Measurements from ENCODE around the gene FH.

FH gene

DNA sequence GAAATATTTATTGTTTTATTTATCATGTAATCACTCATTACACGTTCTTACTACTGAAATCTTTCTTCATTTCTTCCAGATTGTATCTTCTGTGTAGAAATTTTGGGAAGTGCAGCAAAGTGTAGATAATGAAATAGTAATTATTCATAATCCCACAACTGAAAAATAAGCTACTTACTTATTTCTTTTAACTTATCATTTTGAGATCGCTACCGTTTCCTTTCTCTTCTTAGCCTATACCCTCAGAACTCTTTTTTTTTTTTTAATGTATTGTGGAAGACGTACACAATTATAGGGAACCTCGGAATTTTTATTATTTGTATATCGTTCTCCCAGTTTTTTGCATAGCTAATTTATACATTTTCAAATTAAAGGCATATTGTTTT lies 518 bp upstream of the FH start:
- H3K9ac ChIP-seq (ENCODE audit: low read length): no peak overlapping the region

DNA sequence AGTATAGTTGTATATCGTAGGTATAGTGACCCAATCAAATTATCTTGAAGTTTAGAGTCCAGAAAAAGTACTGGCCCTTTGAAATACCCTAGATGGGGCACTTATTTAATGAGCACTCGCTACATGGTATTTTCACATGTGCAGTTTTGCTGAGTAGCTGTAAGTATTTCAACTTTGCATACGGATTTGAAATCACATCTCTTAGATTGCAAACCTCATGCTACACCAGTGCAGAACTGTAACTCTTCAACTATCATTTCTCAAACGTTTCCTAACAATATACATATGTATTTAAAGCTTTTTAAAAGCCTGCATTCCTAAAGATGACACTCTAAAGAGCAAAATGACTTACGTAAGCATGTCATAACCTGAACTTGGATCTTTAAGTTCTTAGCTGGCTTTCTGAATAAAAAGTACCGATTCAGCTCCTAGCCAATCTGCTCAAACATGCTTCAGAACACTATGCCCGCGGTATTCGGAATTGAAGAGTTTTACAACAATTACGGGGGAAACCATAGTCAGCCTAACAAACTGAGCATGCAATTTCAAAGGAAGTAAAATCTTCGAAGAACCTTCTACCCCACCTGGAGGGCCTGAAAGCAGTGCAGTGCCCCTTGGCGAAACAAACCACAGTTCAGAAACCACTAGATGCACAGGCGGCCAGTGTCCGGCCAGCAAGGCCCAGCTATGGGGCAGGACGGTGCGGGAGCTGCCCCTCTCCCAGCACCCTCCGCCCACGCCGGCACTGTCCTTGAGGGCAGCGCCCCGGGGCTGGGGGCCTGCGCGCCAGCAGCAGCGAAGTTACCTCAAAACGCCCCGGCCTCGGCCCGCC lies 863 bp downstream of the FH start:
- peak overlapping the region; percentile 89 for H3K9ac ChIP-seq (ENCODE audit: low read length)
- peak overlapping the region; percentile 89 for H3K4me3 ChIP-seq (ENCODE audit: low read depth, low read length)
- H3K27ac ChIP-seq (ENCODE audit: low read depth, low read length): peak overlapping the region; percentile 20; the same call in 1 of the 2 replicates

More for the DNA sequence above, 518 bp upstream of the FH start:
- Histone ChIP-seq H3K27ac (ENCODE audit: low read depth, low read length) (no peak overlapping the region), H3K4me3 (ENCODE audit: low read depth, low read length) (peak overlapping the region; percentile 89), H3K36me3 (ENCODE audit: control insufficient read depth, insufficient read depth, low read length) (peaks cover 6% of the 10 kb centered on the region), H3K27me3 (ENCODE audit: control insufficient read depth, insufficient read depth, low read length) (peaks cover 11% of the 10 kb centered on the region), H3K4me1 (ENCODE audit: control insufficient read depth, insufficient read depth, low read length) (peaks cover 4% of the 10 kb centered on the region; the same call in 1 of the 2 replicates), H3K9me3 (ENCODE audit: control insufficient read depth, insufficient read depth, low read depth, low read length) (no peaks in the 10 kb centered on the region)

GRCh38 chr1:241513378-241513777 lies 6.2 kb downstream of the FH start:
- Histone ChIP-seq H3K9me3 (ENCODE audit: control insufficient read depth, insufficient read depth, low read depth, low read length) (no peaks in the 10 kb centered on the region), H3K27me3 (ENCODE audit: control insufficient read depth, insufficient read depth, low read length) (no peaks in the 10 kb centered on the region), H3K4me1 (ENCODE audit: control insufficient read depth, insufficient read depth, low read length) (peaks cover 4% of the 10 kb centered on the region; the same call in 1 of the 2 replicates), H3K36me3 (ENCODE audit: control insufficient read depth, insufficient read depth, low read length) (peaks cover 47% of the 10 kb centered on the region), H3K4me3 (ENCODE audit: low read depth, low read length) (no peak overlapping the region), H3K27ac (ENCODE audit: low read depth, low read length) (no peak overlapping the region), H3K9ac (ENCODE audit: low read length) (no peak overlapping the region)

More for the DNA sequence above, 863 bp downstream of the FH start:
- H3K36me3 ChIP-seq (ENCODE audit: control insufficient read depth, insufficient read depth, low read length): peaks cover 9% of the 10 kb centered on the region
- no peaks in the 10 kb centered on the region for H3K9me3 ChIP-seq (ENCODE audit: control insufficient read depth, insufficient read depth, low read depth, low read length)
- H3K4me1 ChIP-seq (ENCODE audit: control insufficient read depth, insufficient read depth, low read length): peaks cover 4% of the 10 kb centered on the region; the same call in 1 of the 2 replicates
- peaks cover 7% of the 10 kb centered on the region for H3K27me3 ChIP-seq (ENCODE audit: control insufficient read depth, insufficient read depth, low read length)

DNA sequence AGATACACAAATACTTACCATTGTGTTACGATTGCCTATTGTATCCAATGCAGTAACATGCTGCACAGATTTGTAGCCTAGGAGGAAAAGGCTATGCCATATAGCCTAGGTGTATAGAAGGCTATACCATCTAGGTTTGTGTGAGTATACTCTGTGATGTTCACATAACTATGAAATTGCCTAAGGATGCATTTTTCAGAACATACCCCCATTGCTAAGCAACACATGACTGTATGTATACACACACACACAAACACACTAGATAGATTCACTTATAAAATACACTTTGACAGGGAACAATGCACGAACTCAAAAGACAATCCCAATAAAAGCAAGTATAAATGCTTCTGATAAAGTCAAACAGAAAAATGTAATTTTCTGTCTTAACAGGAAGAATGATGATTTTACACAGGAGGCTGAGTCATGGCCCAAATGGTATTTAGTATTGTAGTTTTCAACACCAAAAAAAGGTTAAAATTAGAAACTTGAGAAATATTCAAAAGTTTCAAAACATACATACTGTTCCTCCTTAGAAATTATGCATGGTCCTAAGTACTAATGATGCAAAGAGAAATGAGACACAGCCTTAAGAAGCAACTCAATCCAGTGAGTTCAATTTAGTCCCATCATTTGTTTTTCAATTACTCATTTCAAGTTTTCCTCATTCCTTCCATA lies 12.2 kb downstream of the FH start:
- no peak overlapping the region for H3K9ac ChIP-seq (ENCODE audit: low read length)
- H3K36me3 ChIP-seq (ENCODE audit: control insufficient read depth, insufficient read depth, low read length): peaks cover 87% of the 10 kb centered on the region
- H3K27ac ChIP-seq (ENCODE audit: low read depth, low read length): no peak overlapping the region
- no peaks in the 10 kb centered on the region for H3K27me3 ChIP-seq (ENCODE audit: control insufficient read depth, insufficient read depth, low read length)
- no peak overlapping the region for H3K4me3 ChIP-seq (ENCODE audit: low read depth, low read length)
- H3K9me3 ChIP-seq (ENCODE audit: control insufficient read depth, insufficient read depth, low read depth, low read length): no peaks in the 10 kb centered on the region
- H3K4me1 ChIP-seq (ENCODE audit: control insufficient read depth, insufficient read depth, low read length): no peaks in the 10 kb centered on the region

GRCh38 chr1:241503444-241503843 lies 16.1 kb downstream of the FH start:
- no peaks in the 10 kb centered on the region for H3K9me3 ChIP-seq (ENCODE audit: control insufficient read depth, insufficient read depth, low read depth, low read length)
- H3K9ac ChIP-seq (ENCODE audit: low read length): no peak overlapping the region
- no peak overlapping the region for H3K27ac ChIP-seq (ENCODE audit: low read depth, low read length)
- H3K27me3 ChIP-seq (ENCODE audit: control insufficient read depth, insufficient read depth, low read length): no peaks in the 10 kb centered on the region
- H3K4me3 ChIP-seq (ENCODE audit: low read depth, low read length): no peak overlapping the region
- H3K4me1 ChIP-seq (ENCODE audit: control insufficient read depth, insufficient read depth, low read length): no peaks in the 10 kb centered on the region
- H3K36me3 ChIP-seq (ENCODE audit: control insufficient read depth, insufficient read depth, low read length): peaks cover 73% of the 10 kb centered on the region

- Histone ChIP-seq H3K36me3 (ENCODE audit: control insufficient read depth, insufficient read depth, low read length) (peaks cover 71% of the 10 kb centered on the region), H3K27me3 (ENCODE audit: control insufficient read depth, insufficient read depth, low read length) (no peaks in the 10 kb centered on the region), H3K9me3 (ENCODE audit: control insufficient read depth, insufficient read depth, low read depth, low read length) (no peaks in the 10 kb centered on the region), H3K4me3 (ENCODE audit: low read depth, low read length) (no peak overlapping the region), H3K27ac (ENCODE audit: low read depth, low read length) (no peak overlapping the region), H3K4me1 (ENCODE audit: control insufficient read depth, insufficient read depth, low read length) (no peaks in the 10 kb centered on the region), H3K9ac (ENCODE audit: low read length) (no peak overlapping the region)
Observed at GRCh38 chr1:241499910-241500309, 19.6 kb downstream of the FH start.

DNA sequence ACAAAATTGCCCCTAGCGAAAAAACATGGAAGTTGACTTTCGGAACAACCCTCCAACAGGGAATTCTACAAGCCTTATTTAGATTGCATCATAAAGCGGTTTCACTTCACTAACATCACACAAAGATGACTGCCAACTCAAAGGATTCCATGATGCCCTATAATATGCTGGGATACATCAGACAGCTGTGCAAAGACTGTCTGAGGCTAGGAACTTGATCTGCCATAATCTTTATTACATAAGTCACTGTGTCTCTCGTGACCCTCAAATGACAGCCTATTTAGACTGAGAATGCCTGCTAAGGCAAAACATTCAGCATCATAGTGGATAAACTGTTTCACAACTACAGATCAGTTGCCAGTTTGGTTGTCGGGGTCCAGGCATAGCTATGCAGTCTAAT lies 23.8 kb downstream of the FH start:
- H3K36me3 ChIP-seq (ENCODE audit: control insufficient read depth, insufficient read depth, low read length): peaks cover 45% of the 10 kb centered on the region
- H3K27ac ChIP-seq (ENCODE audit: low read depth, low read length): no peak overlapping the region
- no peaks in the 10 kb centered on the region for H3K9me3 ChIP-seq (ENCODE audit: control insufficient read depth, insufficient read depth, low read depth, low read length)
- no peaks in the 10 kb centered on the region for H3K4me1 ChIP-seq (ENCODE audit: control insufficient read depth, insufficient read depth, low read length)
- no peak overlapping the region for H3K9ac ChIP-seq (ENCODE audit: low read length)
- no peaks in the 10 kb centered on the region for H3K27me3 ChIP-seq (ENCODE audit: control insufficient read depth, insufficient read depth, low read length)
- H3K4me3 ChIP-seq (ENCODE audit: low read depth, low read length): no peak overlapping the region

DNA sequence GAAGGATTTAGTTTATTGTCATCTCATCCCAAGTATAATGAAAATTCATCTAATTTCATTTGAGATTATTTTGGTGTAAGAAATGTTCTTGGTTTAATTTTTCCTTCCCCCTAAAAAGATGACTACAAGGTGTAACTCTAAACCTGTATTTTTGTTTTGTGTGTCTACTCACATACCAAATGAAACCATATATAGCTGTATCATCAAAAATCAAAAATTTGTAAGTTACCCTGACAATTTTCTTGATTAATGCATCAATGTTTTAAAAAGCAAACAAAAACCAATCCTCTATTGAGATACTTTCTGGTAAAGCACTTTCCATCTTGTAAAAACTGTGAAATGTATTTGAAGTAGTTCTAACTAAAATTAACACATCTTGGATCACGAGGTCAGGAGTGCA lies 30.8 kb downstream of the FH start:
- Histone ChIP-seq H3K27me3 (ENCODE audit: control insufficient read depth, insufficient read depth, low read length) (no peaks in the 10 kb centered on the region), H3K4me3 (ENCODE audit: low read depth, low read length) (no peak overlapping the region), H3K27ac (ENCODE audit: low read depth, low read length) (no peak overlapping the region), H3K9ac (ENCODE audit: low read length) (no peak overlapping the region), H3K36me3 (ENCODE audit: control insufficient read depth, insufficient read depth, low read length) (no peaks in the 10 kb centered on the region), H3K4me1 (ENCODE audit: control insufficient read depth, insufficient read depth, low read length) (no peaks in the 10 kb centered on the region), H3K9me3 (ENCODE audit: control insufficient read depth, insufficient read depth, low read depth, low read length) (no peaks in the 10 kb centered on the region)

GRCh38 chr1:241485554-241485992 lies 34.0 kb downstream of the FH start:
- Histone ChIP-seq H3K9me3 (ENCODE audit: control insufficient read depth, insufficient read depth, low read depth, low read length) (no peaks in the 10 kb centered on the region), H3K4me1 (ENCODE audit: control insufficient read depth, insufficient read depth, low read length) (no peaks in the 10 kb centered on the region), H3K36me3 (ENCODE audit: control insufficient read depth, insufficient read depth, low read length) (no peaks in the 10 kb centered on the region), H3K27ac (ENCODE audit: low read depth, low read length) (no peak overlapping the region), H3K27me3 (ENCODE audit: control insufficient read depth, insufficient read depth, low read length) (no peaks in the 10 kb centered on the region), H3K4me3 (ENCODE audit: low read depth, low read length) (no peak overlapping the region), H3K9ac (ENCODE audit: low read length) (no peak overlapping the region)

- no peak overlapping the region for H3K4me3 ChIP-seq (ENCODE audit: low read depth, low read length)
- no peaks in the 10 kb centered on the region for H3K9me3 ChIP-seq (ENCODE audit: control insufficient read depth, insufficient read depth, low read depth, low read length)
- H3K27me3 ChIP-seq (ENCODE audit: control insufficient read depth, insufficient read depth, low read length): no peaks in the 10 kb centered on the region
- no peak overlapping the region for H3K27ac ChIP-seq (ENCODE audit: low read depth, low read length)
- no peaks in the 10 kb centered on the region for H3K4me1 ChIP-seq (ENCODE audit: control insufficient read depth, insufficient read depth, low read length)
- no peak overlapping the region for H3K9ac ChIP-seq (ENCODE audit: low read length)
- H3K36me3 ChIP-seq (ENCODE audit: control insufficient read depth, insufficient read depth, low read length): no peaks in the 10 kb centered on the region
Observed at GRCh38 chr1:241485145-241485544, 34.4 kb downstream of the FH start.

- Histone ChIP-seq H3K27me3 (ENCODE audit: control insufficient read depth, insufficient read depth, low read length) (no peaks in the 10 kb centered on the region), H3K9me3 (ENCODE audit: control insufficient read depth, insufficient read depth, low read depth, low read length) (no peaks in the 10 kb centered on the region), H3K9ac (ENCODE audit: low read length) (no peak overlapping the region), H3K4me1 (ENCODE audit: control insufficient read depth, insufficient read depth, low read length) (no peaks in the 10 kb centered on the region), H3K27ac (ENCODE audit: low read depth, low read length) (no peak overlapping the region), H3K36me3 (ENCODE audit: control insufficient read depth, insufficient read depth, low read length) (no peaks in the 10 kb centered on the region), H3K4me3 (ENCODE audit: low read depth, low read length) (no peak overlapping the region)
Observed at GRCh38 chr1:241482761-241483250, 36.7 kb downstream of the FH start.
